Neutrophil (primary cell): ENCODE data around the gene COCH.

Experiments used
- H3K27ac ChIP-seq: fragments of 200-600 bp; sonication (generic); 2 replicates; pipeline ENCODE4 v1.5.1; 2016; ENCODE audit warnings: mild to moderate bottlenecking, moderate library complexity
- H3K27me3 ChIP-seq: fragments of 200-600 bp; sonication (generic); 2 replicates; pipeline ENCODE4 v1.6.0; 2016; ENCODE audit warnings: mild to moderate bottlenecking
- H3K36me3 ChIP-seq: fragments of 200-600 bp; sonication (generic); 2 replicates; pipeline ENCODE4 v1.5.1; 2017
- H3K4me1 ChIP-seq, 2 experiments: fragments of 200-600 bp in 1 of 2; sonication (generic) in 1 of 2; 1 replicate in 1 of 2; 2 replicates in 1 of 2; pipeline versions ENCODE4 v1.5.1 to v1.6.1; 2013 to 2016; ENCODE audit warnings: low read depth in 1 of 2, low read length in 1 of 2, mild to moderate bottlenecking in 1 of 2, moderate library complexity in 1 of 2; ENCODE audit not compliant: control insufficient read depth in 1 of 2, insufficient read depth in 1 of 2
- H3K4me3 ChIP-seq, 2 experiments: fragments of 200-600 bp in 1 of 2; sonication (generic) in 1 of 2; 1 replicate in 1 of 2; 2 replicates in 1 of 2; pipeline ENCODE4 v1.5.1; 2013 to 2016; ENCODE audit warnings: low read depth in 1 of 2, low read length in 1 of 2, mild to moderate bottlenecking in 1 of 2, moderate library complexity in 1 of 2
- H3K9me3 ChIP-seq: fragments of 200-600 bp; sonication (generic); 2 replicates; pipeline ENCODE4 v1.5.1; 2016
- CTCF ChIP-seq: fragments of 200-600 bp; sonication (generic); IDR thresholded peaks from 2 replicates; pipeline ENCODE4 v1.5.1; 2016; ENCODE audit warnings: antibody characterized with exemption

The COCH gene

GRCh38 chr14:30868736-30869135 is 5.6 kb upstream of the COCH start:
- Histone ChIP-seq H3K27me3 (peaks cover 41% of the 10 kb centered on the region), H3K36me3 (no peaks in the 10 kb centered on the region), H3K27ac (no peak overlapping the region), H3K9me3 (no peaks in the 10 kb centered on the region), H3K4me1 (peaks cover 0 to under 1% of the 10 kb centered on the region in 2 experiments), H3K4me3 (no peak overlapping the region)
- no peak for TF ChIP-seq CTCF

- no peak overlapping the region for H3K27ac ChIP-seq
- H3K4me3 ChIP-seq = no peak overlapping the region
- H3K36me3 ChIP-seq = no peaks in the 10 kb centered on the region
- H3K27me3 ChIP-seq = peaks cover 50% of the 10 kb centered on the region
- no peaks in the 10 kb centered on the region for H3K9me3 ChIP-seq
- H3K4me1 ChIP-seq = peaks cover 3 to 10% of the 10 kb centered on the region in 2 experiments
- no peak for TF ChIP-seq CTCF
Observed at GRCh38 chr14:30869551-30870155, 4.7 kb upstream of the COCH start.

- Histone ChIP-seq H3K4me1 (peaks cover 12 to 21% of the 10 kb centered on the region in 2 experiments), H3K27ac (no peak overlapping the region), H3K36me3 (no peaks in the 10 kb centered on the region), H3K27me3 (peaks cover 76% of the 10 kb centered on the region), H3K9me3 (no peaks in the 10 kb centered on the region), H3K4me3 (no peak overlapping the region)
- no peak for TF ChIP-seq CTCF
Observed at GRCh38 chr14:30872602-30873001, 1.8 kb upstream of the COCH start.

GRCh38 chr14:30873308-30874119 is 845 bp upstream of the COCH start:
- Histone ChIP-seq H3K4me1 (peaks cover 12 to 21% of the 10 kb centered on the region in 2 experiments), H3K36me3 (no peaks in the 10 kb centered on the region), H3K27ac (no peak overlapping the region), H3K4me3 (peak overlapping the region in 1 of 2 experiments; percentile 59), H3K27me3 (peaks cover 85% of the 10 kb centered on the region), H3K9me3 (no peaks in the 10 kb centered on the region)
- TF ChIP-seq CTCF = no peak

GRCh38 chr14:30874999-30875787 is 834 bp downstream of the COCH start:
- no peak overlapping the region for H3K27ac ChIP-seq
- TF ChIP-seq CTCF = no peak
- H3K36me3 ChIP-seq = no peaks in the 10 kb centered on the region
- H3K4me1 ChIP-seq = peaks cover 12 to 21% of the 10 kb centered on the region in 2 experiments
- H3K4me3 ChIP-seq = peak overlapping the region; percentile 47 to 59
- H3K27me3 ChIP-seq = peaks cover 86% of the 10 kb centered on the region
- H3K9me3 ChIP-seq = no peaks in the 10 kb centered on the region
